NCI-H2171 (cell line): Measurements from ENCODE around the gene IMMP1L.
A peak's percentile ranks its signal among the peaks of the same experiment; 100 is the strongest.
"Not testable (repeated sequence)": the region's sequence is repeated elsewhere in the genome, so short reads cannot be mapped to it uniquely, and the experiment has no call there.

Experiments
- DNase-seq: peaks from one replicate; lab custom pipeline; 2025; lab: John Stamatoyannopoulos, UW

IMMP1L gene

DNA sequence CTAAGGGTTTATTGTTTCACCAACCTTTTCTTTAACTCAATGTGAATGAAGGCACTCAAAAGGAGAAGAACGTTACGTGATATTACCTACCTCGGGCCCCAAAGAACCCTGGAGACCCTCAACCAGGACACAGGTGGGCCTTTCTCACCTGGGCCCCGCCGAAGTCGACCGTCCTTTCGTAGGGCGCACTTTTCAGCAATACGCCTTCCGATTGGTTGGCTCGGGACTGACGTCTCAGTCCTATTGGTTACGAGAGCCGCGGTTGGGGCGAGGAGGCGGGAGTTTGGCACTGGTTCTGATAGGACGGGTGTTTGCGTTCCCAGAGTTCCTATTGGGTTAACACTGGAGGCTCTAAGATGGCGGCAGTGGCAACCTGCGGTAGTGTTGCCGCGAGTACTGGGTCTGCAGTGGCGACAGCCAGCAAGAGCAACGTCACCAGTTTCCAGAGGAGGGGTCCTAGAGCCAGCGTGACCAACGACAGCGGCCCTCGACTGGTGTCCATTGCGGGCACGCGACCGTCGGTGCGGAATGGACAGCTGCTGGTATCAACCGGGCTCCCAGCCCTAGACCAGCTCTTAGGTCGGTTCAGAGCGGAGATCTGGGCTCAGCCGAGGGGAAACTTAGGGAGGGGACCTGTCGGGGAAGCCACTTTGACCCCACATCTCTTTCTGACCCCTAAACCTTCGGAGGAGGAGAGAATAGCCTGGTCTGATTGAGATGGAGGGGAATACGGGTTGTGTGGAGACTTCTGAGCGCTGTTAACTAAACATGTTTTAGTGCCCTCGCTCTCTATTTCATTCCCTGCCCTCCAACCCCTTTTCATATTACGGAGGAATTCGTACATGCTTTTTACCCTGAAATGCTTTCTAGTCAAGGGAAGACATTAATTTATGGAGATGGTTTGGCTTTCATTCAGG, at the start of gene IMMP1L, which contains the start of gene ELP4:
IMMP1L (minus strand) TSS at position 194 of the 917 bp plus-strand sequence. CDS start 46,346 bp downstream, outside the sequence.
ELP4 (plus strand) TSS at position 339 of the 917 bp plus-strand sequence; CDS start at position 357, 18 bp downstream.
- peak; percentile 100 for DNase-seq

DNA sequence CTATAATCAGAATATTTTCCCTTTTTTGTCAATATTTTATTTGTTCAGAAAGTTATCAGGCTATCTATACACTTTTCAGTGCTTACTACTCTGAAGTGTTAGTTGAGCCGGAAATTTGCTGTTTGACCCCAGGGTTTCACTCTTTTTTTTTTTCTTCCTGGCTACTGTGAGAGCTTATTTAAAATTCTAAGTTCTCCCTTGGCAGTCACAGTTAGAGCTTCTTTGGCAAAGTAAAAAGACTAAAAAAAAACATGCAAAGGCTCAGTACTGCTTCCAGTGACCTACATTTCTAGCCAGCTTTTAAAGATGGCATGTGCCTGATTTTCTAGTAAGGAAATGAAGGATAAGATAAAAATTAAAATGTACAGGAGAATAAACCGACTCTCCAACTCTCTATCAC, 48.6 kb upstream of the IMMP1L start:
- no peak for DNase-seq

DNA sequence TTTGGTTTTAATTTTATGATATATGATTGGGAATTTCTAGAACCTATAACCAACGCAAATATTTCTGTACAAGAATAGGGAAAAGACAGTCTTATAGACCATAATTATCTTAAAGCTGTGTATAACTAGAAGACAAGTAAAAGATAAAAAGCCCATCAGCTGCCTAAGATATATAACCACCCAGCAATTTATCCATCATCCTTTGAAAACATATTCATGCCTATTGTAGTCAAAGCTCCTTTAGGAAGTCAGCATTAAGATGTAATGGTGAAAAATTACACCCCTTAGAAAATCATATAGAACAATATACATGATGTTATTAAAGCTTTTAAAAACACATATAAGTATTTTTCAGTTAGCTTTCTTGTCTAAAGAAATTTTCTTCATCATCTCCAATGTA, 46.5 kb upstream of the IMMP1L start:
- DNase-seq, result no peak

DNA sequence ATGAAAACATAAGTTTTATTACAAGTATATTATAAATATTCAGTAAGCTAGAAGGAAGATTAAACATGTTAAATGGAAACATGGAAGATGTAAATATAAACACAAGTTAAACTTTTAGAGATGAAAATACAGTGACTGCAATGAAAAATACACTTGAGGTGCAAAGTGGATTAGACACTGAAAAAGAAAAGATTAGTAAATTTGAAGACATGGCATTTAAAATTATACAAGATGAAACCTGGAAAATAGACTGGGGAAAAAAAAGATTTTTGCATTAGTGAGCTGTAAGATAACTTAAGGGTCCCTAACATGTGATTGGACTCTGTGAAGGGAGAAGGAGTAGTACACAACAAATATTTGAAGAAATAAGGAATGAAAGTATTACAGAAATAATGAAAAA, 33.4 kb upstream of the IMMP1L start:
- no peak for DNase-seq

- no peak for DNase-seq
Measured at GRCh38 chr11:31535479-31535878, 26.1 kb upstream of the IMMP1L start.

GRCh38 chr11:31531293-31531692, 21.9 kb upstream of the IMMP1L start:
- no peak for DNase-seq

DNA sequence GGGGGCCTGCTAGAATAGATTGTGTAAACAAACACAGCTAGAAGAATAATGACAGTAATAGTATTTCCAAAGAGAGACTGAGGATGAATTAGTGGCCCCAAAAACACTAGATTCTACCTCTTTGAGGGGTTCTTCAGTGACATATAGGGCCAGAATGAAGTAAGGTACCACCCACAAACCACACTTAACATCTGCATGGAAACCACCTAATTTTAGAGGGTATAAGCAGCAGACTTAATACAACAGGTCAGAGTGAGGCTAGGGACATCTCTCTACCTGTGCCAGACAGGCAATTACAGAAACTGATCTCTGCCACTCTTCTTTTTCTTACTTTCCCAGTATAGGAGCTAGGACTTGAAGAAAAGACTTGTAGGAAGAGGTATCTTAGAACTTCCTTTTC, 20.3 kb upstream of the IMMP1L start:
- DNase-seq, result no peak

DNA sequence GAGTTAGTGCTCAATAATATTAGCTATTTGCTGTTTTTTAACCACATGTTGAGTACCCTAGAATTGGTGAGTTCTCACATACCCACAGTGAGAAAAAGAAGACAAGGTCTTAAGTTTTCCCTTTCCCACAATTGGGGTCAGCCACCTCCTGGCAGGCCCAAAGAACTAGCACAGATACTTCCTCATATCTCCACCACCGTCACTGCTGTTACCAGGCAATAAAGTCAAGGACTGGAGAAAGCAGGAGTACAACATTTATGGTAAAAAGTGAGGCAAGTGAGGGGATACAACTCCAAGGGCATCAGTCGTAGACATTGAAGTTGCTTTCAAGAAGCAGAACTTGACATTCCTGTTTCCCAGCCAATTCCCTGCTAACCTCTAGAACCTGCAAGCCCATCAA, 19.8 kb upstream of the IMMP1L start:
- DNase-seq, result no peak

DNA sequence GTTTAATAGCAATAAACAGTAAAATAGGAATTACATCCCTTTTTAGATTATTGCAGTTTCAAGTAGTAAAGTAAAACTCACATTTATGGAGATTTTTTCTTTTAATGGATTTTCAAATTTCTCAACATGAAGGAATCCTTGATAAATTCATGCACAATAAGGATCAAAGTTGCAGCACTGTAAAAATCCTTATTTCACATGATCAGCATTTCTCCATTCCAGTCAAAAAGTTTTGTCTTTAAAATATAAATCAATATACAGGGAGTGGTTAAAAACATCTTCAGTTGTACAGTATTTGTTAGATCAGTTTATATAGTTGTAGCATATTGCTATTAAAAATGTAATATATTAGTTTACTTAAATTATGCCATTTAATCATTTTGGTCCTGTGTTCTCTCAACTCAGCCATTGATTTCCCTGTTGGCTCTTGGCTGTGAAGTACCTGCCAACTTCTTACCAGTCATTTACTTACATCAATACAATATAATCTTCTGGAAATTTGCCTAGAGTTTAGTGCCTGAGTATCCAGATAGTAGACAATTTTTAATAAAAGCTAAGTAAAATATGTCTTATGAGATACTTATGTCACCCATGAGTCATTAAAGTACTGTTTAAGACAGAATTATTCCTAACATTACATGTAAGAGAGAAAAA, 12.2 kb upstream of the IMMP1L start:
- DNase-seq, result no peak

GRCh38 chr11:31512117-31512516, 2.7 kb upstream of the IMMP1L start:
- DNase-seq, result no peak

DNA sequence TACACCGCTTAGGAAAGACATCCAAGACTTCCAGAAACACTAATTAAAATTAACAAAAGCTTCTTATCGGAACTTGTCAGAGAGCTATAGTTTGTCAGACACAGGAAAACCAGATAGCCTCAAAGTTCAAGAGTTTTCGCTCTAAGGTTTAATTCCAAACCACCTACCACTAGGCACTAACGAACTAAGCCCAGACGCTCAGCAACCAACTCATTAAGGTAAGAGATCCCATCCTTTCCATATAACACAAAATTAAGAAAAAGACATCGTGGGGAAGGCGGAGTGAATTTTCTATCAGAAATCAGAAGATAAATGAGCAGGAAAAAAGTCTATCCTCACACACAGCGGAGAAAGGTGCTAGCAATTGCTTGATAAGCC, 382 bp downstream of the IMMP1L start:
- DNase-seq, result peak; percentile 27

GRCh38 chr11:31500560-31500959, 8.9 kb downstream of the IMMP1L start:
- DNase-seq, result no peak

DNA sequence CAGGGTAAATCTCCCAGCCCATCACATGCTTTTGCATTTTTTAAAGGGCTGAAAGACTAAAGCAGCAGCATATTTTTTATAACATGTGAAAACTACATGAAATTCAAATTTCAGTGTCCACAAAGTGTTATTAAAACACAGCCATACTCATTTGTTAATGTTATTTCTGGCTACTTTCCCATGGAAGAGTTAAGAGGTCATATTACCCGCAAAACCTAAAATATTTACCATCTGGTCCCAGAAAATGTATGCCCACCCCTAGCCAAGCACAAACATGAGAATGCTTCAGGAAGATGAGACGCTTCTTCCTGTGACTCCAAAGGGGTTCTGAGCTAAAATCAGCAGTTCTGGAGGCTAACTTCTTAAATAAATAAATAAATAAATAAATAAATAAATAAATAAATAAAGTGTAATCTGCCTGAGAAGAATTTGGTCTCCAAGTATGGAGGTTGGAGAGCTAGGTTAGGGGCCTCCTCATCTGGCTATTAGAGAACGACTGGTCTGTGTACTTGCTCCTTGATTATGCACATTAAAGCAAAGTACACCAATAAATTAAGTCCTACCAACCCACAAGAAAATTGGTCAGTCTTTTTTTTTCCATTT, 9.7 kb downstream of the IMMP1L start:
- peak; percentile 47 for DNase-seq

DNA sequence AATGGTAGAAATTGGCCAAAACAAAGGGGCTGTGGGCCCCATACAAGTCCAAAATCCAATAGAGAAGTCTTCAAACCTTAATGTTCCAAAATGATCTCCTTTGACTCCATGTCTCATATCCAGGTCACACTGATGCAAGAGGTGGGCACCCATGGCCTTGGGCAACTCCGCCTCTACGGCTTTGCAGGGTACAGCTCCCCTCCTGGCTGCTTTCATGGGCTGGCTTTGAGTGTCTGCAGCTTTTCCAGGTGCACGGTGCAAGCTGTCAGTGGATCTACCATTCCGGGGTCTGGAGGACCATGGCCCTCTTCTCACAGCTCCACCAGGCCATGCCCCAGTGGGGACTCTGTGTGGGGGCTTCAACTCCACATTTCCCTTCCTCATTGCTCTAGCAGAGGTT, 15.7 kb downstream of the IMMP1L start:
- DNase-seq, result not testable (repeated sequence)

GRCh38 chr11:31493235-31493634, 16.2 kb downstream of the IMMP1L start:
- DNase-seq, result no peak

DNA sequence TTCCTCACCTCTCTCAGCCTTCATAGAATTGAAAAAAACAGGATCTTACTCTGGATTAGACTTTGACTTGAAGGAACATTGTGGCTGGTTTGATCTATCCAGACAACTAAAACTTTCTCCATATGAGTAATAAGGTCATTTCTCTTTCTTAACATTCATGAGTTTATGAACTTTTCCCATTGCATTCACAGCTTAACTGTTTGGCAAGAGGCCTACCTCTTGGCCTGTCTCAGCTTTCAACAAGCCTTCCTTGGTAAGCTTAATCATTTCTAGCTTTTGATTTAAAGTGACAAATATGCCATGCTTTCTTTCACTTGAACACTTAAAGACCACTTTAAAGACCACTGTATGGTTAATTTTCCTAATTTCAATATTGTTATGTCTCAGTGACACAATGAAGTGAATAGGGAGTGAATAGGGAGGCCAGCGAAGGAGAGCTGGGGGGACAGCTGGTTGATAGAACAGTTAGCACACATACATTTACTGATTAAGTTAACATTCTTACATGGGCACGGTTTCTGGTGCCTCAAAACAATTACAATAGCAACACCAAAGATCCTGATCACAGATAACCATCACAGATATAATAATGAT, 17.0 kb downstream of the IMMP1L start:
- no peak for DNase-seq

DNA sequence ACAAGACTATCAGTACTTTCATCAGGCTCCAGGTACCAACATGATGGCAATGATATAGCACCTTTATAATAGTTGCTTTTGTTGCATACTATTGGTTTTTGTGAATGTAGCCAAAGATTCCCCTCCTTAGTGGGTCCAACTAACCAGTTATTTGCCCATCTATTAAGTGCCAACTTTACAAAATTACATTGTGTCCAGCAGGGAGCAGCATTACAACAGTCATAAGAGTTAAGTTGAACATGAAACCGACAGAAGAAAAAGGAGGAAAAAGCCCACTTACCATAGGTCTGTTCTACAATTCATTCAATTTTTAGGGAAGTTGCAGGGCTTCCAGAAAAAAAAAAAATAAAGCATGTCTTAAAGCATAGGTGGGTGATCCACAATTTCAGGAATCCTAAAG, 21.6 kb downstream of the IMMP1L start:
- peak; percentile 30 for DNase-seq

DNA sequence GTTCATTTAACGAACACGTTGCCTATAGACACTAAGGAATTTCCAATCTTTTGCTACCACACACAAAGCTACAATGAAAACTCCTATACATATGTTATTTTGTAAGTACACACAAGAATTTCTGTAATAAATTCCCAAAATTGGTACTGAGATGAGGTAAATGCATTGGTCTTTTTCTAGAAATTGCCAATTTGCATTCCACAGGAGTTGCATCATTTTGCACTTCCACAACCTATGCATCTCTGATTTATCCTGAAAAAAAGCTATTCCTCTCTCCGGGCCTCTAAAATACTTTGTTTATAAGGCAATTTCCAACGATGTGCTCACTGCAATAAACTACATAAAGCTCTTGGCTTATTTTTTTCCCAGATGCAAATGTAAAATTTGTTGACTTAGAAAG, 24.9 kb downstream of the IMMP1L start:
- no peak for DNase-seq

DNA sequence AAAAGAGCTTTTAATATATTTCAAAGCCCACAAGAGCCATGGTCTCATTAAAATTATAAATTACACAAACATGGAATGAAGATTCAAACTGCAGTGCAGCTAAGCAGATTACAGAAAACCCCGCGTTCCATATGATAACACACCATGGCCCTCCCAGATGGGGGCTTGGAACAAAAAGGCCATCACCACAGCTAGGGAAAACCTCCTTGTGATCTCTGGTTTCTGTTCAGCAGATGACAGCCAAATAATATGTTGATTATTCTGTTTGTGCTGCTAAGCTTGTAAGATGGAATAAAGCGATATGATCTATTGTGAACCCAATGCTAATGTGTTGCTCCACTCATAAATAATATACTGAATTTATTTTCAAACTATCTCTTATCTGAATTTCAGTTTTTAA, 28.5 kb downstream of the IMMP1L start:
- no peak for DNase-seq

- DNase-seq, result no peak
Measured at GRCh38 chr11:31479066-31479465, 30.4 kb downstream of the IMMP1L start.

- no peak for DNase-seq
Measured at GRCh38 chr11:31478223-31478590, 31.2 kb downstream of the IMMP1L start.

- DNase-seq, result no peak
Measured at GRCh38 chr11:31477528-31478222, 31.7 kb downstream of the IMMP1L start.
